Measurements from ENCODE around the gene TMEM267. TPM values are rescaled to one million over a fixed set of nuclear protein-coding genes. Genes with fewer than 3 reads are reported as not detected.
A peak's percentile ranks its signal among the peaks of the same experiment; 100 is the strongest.

The TMEM267 gene
- total and polyA plus RNA-seq, 4 donors = 2.3 to 5.4 (median 3.8) TPM

GRCh38 chr5:43433382-43433781, 50.3 kb downstream of the TMEM267 start:
- Histone ChIP-seq H3K9ac (ENCODE audit: low read depth in 1 of 2, low read length in 2 of 2) (peak overlapping the region in 1 of 2 donors; percentile 14), H3K9me3 (ENCODE audit: control insufficient read depth in 4 of 4, low read length in 3 of 4) (no peaks in the 10 kb centered on the region), H3K36me3 (ENCODE audit: control insufficient read depth in 4 of 4, insufficient read depth in 3 of 4, low read depth in 1 of 4, low read length in 3 of 4) (no peaks in the 10 kb centered on the region), H3K27me3 (ENCODE audit: control insufficient read depth in 4 of 4, insufficient read depth in 4 of 4, low read length in 3 of 4) (no peaks in the 10 kb centered on the region), H3K4me3 (ENCODE audit: low read depth in 1 of 3, low read length in 3 of 3) (no peak overlapping the region), H3K27ac (ENCODE audit: low read depth in 1 of 2, low read length in 2 of 2) (peak overlapping the region; percentile 44 to 63), H3K4me1 (ENCODE audit: control insufficient read depth in 4 of 4, insufficient read depth in 4 of 4, low read length in 3 of 4) (peaks cover 0 to 25% (median 16%) of the 10 kb centered on the region in 4 donors)
- DNase-seq (ENCODE audit: low spot score) = no peak
- WGBS = 51% methylated on average over 4 of the region's 4 CpGs
- TF ChIP-seq RXRA (IDR thresholded peaks at IDR 0.05) (no peak), SP1 (IDR thresholded peaks at IDR 0.05) (no peak), MAX (IDR thresholded peaks at IDR 0.05) (no peak)

DNA sequence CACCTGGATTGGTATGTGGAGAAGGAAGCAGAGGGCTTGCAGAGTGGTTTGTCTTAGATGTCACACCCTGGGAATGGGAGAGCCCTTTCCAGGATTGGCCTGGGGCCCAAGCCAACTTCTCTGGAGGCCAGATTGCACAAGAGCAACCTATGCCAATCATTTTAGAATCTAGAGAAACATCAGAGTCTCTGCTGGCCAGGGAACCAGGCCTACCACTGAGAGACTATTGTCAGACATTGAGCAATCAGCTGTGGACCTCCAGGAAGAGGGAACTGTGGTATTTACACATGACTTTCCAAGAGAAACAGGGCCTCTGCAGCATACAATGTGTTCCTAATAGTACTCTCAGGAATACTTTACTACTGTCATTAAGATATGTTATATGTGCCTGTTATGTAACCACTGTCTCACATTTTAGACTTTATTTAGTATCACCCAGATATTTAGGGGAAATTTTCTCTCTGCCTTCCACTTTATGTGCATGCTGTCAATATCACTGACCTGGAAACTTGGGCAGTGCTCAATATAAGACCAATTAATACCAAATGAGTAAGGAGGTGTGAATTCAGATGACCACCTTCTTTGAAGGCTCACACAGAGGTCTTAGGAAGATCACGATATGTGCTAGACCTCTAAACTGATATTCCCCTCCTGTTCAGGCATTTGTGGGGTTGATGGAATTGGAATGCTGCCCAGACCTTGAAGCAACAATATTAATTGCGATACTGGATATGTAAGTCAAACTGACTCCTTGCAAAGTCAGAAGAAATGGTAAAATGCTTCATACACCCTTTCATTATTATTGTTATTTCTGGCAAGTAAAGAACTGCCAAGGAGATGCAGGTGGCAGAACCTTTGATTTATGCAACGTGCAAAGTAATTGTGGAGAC, 50.9 kb downstream of the TMEM267 start:
- TF ChIP-seq, protein P1, sequence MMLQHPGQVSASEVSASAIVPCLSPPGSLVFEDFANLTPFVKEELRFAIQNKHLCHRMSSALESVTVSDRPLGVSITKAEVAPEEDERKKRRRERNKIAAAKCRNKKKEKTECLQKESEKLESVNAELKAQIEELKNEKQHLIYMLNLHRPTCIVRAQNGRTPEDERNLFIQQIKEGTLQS (IDR thresholded peaks at IDR 0.05) = no peak
- TF ChIP-seq NR2F2 (IDR thresholded peaks at IDR 0.05) = peak; percentile 43
- peak; percentile 64 for TF ChIP-seq YY1 (IDR thresholded peaks at IDR 0.05)
- peak; percentile 59 to 74 for TF ChIP-seq RXRA (IDR thresholded peaks at IDR 0.05)
- TF ChIP-seq, protein P2, sequence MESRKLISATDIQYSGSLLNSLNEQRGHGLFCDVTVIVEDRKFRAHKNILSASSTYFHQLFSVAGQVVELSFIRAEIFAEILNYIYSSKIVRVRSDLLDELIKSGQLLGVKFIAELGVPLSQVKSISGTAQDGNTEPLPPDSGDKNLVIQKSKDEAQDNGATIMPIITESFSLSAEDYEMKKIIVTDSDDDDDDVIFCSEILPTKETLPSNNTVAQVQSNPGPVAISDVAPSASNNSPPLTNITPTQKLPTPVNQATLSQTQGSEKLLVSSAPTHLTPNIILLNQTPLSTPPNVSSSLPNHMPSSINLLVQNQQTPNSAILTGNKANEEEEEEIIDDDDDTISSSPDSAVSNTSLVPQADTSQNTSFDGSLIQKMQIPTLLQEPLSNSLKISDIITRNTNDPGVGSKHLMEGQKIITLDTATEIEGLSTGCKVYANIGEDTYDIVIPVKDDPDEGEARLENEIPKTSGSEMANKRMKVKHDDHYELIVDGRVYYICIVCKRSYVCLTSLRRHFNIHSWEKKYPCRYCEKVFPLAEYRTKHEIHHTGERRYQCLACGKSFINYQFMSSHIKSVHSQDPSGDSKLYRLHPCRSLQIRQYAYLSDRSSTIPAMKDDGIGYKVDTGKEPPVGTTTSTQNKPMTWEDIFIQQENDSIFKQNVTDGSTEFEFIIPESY (IDR thresholded peaks at IDR 0.05) = peak; percentile 80
- peak; percentile 49 for TF ChIP-seq REST (IDR thresholded peaks at IDR 0.05)
- TF ChIP-seq, protein P3, sequence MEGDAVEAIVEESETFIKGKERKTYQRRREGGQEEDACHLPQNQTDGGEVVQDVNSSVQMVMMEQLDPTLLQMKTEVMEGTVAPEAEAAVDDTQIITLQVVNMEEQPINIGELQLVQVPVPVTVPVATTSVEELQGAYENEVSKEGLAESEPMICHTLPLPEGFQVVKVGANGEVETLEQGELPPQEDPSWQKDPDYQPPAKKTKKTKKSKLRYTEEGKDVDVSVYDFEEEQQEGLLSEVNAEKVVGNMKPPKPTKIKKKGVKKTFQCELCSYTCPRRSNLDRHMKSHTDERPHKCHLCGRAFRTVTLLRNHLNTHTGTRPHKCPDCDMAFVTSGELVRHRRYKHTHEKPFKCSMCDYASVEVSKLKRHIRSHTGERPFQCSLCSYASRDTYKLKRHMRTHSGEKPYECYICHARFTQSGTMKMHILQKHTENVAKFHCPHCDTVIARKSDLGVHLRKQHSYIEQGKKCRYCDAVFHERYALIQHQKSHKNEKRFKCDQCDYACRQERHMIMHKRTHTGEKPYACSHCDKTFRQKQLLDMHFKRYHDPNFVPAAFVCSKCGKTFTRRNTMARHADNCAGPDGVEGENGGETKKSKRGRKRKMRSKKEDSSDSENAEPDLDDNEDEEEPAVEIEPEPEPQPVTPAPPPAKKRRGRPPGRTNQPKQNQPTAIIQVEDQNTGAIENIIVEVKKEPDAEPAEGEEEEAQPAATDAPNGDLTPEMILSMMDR (IDR thresholded peaks at IDR 0.05; ENCODE audit: low read depth, low read length, missing input control) = no peak
- TF ChIP-seq HNF4G (IDR thresholded peaks at IDR 0.05) = no peak
- TF ChIP-seq RAD21 (IDR thresholded peaks at IDR 0.05) = peak; percentile 31 to 37
- no peak for TF ChIP-seq EGR1 (IDR thresholded peaks at IDR 0.05; ENCODE audit: low read depth in 2 of 2)
- TF ChIP-seq GABPA (IDR thresholded peaks at IDR 0.05 in 1 of 2, conservative IDR thresholded peaks at IDR 0.05 in 1 of 2) = peak in 1 of 2 donors; percentile 17
- TF ChIP-seq MAX (IDR thresholded peaks at IDR 0.05) = peak; percentile 78
- TF ChIP-seq FOXA1 (IDR thresholded peaks at IDR 0.05) = peak; percentile 68
- peak; percentile 57 to 72 for TF ChIP-seq HNF4A (conservative IDR thresholded peaks at IDR 0.05)
- TF ChIP-seq FOXA2 (IDR thresholded peaks at IDR 0.05) = peak; percentile 93
- peak; percentile 60 to 61 for TF ChIP-seq JUND (IDR thresholded peaks at IDR 0.05)
- TF ChIP-seq TAF1 (conservative IDR thresholded peaks at IDR 0.05) = no peak
- TF ChIP-seq SP1 (IDR thresholded peaks at IDR 0.05) = peak; percentile 67

More for the DNA sequence above, 50.9 kb downstream of the TMEM267 start:
- peak; percentile 38 for DNase-seq (ENCODE audit: low spot score)
- Histone ChIP-seq H3K27ac (ENCODE audit: low read depth in 1 of 2, low read length in 2 of 2) (peak overlapping the region; percentile 44 to 63), H3K9me3 (ENCODE audit: control insufficient read depth in 4 of 4, low read length in 3 of 4) (no peaks in the 10 kb centered on the region), H3K4me3 (ENCODE audit: low read depth in 1 of 3, low read length in 3 of 3) (no peak overlapping the region), H3K4me1 (ENCODE audit: control insufficient read depth in 4 of 4, insufficient read depth in 4 of 4, low read length in 3 of 4) (peaks cover 1 to 25% (median 15%) of the 10 kb centered on the region in 4 donors), H3K27me3 (ENCODE audit: control insufficient read depth in 4 of 4, insufficient read depth in 4 of 4, low read length in 3 of 4) (no peaks in the 10 kb centered on the region), H3K36me3 (ENCODE audit: control insufficient read depth in 4 of 4, insufficient read depth in 3 of 4, low read depth in 1 of 4, low read length in 3 of 4) (no peaks in the 10 kb centered on the region), H3K9ac (ENCODE audit: low read depth in 1 of 2, low read length in 2 of 2) (no peak overlapping the region)
- 55% methylated on average over 3 of the region's 3 CpGs for WGBS
